ENCODE results near the gene CST7.

Gene CST7

GRCh38 chr20:25006431-25007167 is 57.5 kb downstream of the CST7 start:
- no peak for DNase-seq

DNA sequence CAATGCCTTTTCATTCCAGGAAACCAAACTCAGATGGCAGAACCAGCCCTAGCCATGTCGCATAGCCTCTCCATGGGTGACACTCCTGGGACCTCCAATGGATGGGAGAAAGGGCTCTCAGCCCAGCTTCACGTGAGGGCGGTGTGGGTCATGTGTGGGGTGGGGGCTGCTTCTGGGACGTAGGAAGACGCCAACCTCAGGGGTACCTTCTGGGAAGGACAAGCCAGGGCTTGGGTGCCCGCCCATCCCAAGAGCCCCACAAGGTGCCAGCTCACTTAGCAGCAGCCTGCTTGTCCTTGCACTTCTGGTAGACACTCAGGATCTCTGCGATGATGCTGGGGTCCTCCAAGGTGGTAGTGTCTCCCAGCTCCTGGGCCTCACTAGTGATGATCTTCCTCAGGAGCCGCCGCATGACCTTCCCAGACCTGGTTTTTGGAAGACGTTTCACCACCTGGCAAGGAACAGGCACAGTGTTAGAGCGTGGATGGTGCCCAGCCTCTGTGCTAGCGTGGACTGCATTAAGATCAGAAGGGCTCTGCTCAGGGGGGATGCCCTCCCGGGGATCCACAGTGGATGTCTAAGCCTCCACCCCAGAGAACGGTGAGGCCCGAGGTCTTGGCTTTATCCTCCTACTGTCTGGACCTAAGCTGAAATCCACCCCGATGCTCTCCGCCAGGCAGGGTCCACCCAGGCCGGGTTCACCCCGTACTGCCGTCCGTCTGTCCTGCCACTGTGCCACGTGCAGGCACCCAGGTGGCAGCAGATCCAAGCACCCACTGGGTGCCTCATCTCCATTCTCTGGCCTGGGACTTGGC is 58.6 kb downstream of the CST7 start:
- no peak for DNase-seq

DNA sequence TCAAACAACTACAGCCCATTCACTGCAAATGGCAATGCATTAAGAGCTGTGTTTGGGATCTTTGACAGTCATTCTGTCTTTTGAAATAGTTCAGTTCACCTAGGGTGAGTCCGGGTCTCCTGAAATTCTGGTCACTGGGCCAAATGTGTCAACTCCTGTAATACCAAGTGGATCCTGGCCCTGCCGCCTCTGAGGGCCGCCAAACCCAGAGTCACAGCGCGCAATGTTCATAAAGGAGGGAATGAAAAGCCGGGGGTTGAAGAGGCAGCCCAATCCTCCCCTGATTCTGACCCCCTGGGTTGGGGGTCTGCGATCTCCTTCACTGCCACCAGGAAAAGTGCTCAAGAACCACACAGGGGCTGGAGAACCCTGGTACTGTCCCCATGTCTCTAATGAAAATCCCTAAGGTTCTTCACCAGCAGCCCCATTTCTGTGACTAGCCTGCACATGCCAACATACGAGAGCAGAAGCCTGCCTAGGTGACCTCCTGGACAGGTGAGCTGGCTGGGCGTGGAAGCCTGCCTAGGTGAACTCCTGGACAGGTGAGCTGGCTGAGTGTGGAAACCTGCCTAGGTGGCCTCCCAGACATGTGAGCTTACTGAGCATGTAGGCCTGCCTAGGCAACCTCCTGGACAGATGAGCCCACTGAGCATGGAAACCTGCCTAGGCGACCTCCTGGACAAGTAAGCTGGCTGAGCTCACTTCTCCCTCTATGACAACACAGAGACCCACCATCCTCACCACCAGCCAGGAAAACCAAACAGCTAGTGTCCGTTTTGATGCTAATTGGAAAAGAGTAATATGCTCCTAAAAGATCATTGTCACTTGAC is 59.5 kb downstream of the CST7 start:
- DNase-seq: no peak
